Uterus (tissue), 4 donors: ENCODE measurements around the gene PHLDB3. TPM values are rescaled to one million over a fixed set of nuclear protein-coding genes. Genes with fewer than 3 reads are reported as not detected.
A peak's percentile ranks its signal among the peaks of the same experiment; 100 is the strongest.

Experiments used
- DNase-seq, 2 donors: peaks; one replicate each; pipeline ENCODE4 v3.0.0-alpha.2; 2019 to 2020
- H3K27ac ChIP-seq, 2 donors: fragments of 200-600 bp; sonication (generic); 1 replicate in 1 of 2; 2 replicates in 1 of 2; pipeline ENCODE4 v1.5.1; 2016 to 2018
- H3K27me3 ChIP-seq, 2 donors: fragments of 200-600 bp; sonication (generic); one replicate each; pipeline ENCODE4 v1.5.1; 2018 to 2019; ENCODE audit warnings: control low read depth in 1 of 2
- H3K36me3 ChIP-seq, 2 donors: fragments of 200-600 bp; sonication (generic); one replicate each; pipeline ENCODE4 v1.5.1; 2019; ENCODE audit warnings: control low read depth in 1 of 2
- H3K4me1 ChIP-seq, 2 donors: fragments of 200-600 bp; sonication (generic); one replicate each; pipeline ENCODE4 v1.5.1; 2018 to 2019; ENCODE audit warnings: control low read depth in 1 of 2
- H3K4me3 ChIP-seq, 2 donors: fragments of 200-600 bp; sonication (generic); 1 replicate in 1 of 2; 2 replicates in 1 of 2; pipeline ENCODE4 v1.5.1; 2018 to 2019; ENCODE audit warnings: mild to moderate bottlenecking in 1 of 2
- H3K9me3 ChIP-seq, 2 donors: fragments of 200-600 bp; sonication (generic); one replicate each; pipeline ENCODE4 v1.5.1; 2019; ENCODE audit warnings: control low read depth in 1 of 2
- CTCF ChIP-seq, 4 experiments: fragments of 200-600 bp in 2 of 4; fragments of 450-650 bp in 2 of 4; sonication (generic) in 2 of 4; IDR thresholded peaks; one replicate each; pipeline ENCODE4 v1.5.1; 2016 to 2019; ENCODE audit warnings: antibody characterized with exemption in 4 of 4, mild to moderate bottlenecking in 2 of 4, moderate library complexity in 1 of 4
- POLR2A ChIP-seq, 2 donors: fragments of 450-650 bp; IDR thresholded peaks; one replicate each; pipeline ENCODE4 v1.6.1; 2016; ENCODE audit warnings: antibody characterized with exemption in 2 of 2, mild to moderate bottlenecking in 1 of 2, moderate library complexity in 1 of 2
- intact Hi-C: fragments of 100-400 bp; cut with DNase I; formaldehyde crosslinking; loops from one replicate; pipeline ENCODE4 v1.15.1; 2023; ENCODE audit warnings: low total_unique reads
- total RNA-seq, 4 donors: library from RNA; depleted of rRNA in 3 of 4; stranded (reverse); fragments of >200 nt in 3 of 4; gene quantifications; one replicate each; pipeline versions ENCODE4 v1.1.0 to v1.2.4, GENCODE V29; 2014 to 2023
- donor health status: DM: yes; HTN: yes; CAD: no.

The PHLDB3 gene
- total RNA-seq, 4 donors from 2014 or later, result 0.51 to 27.1 (median 6.1) TPM

GRCh38 chr19:43462785-43463380, 41.7 kb downstream of the PHLDB3 start:
- Histone ChIP-seq H3K27me3 (no peaks in the 10 kb centered on the region), H3K27ac (peak overlapping the region; percentile 30 to 90), H3K4me3 (peak overlapping the region; percentile 62 to 65), H3K36me3 (no peaks in the 10 kb centered on the region), H3K4me1 (peaks cover 0 to 8% of the 10 kb centered on the region in 2 donors), H3K9me3 (no peaks in the 10 kb centered on the region)
- intact Hi-C loops, result loop anchor here (5.0 kb wide), 1 partner anchor 54 kb away; no protein-coding TSS in a partner anchor
- DNase-seq, result no peak
- TF ChIP-seq CTCF (IDR thresholded peaks at IDR 0.05), result peak in 1 of 4 experiments; percentile 2
- TF ChIP-seq POLR2A (IDR thresholded peaks at IDR 0.05), result no peak

- Histone ChIP-seq H3K27me3 (no peaks in the 10 kb centered on the region), H3K27ac (peak overlapping the region in 1 of 2 donors; percentile 90), H3K36me3 (no peaks in the 10 kb centered on the region), H3K4me3 (no peak overlapping the region), H3K4me1 (peaks cover 0 to 8% of the 10 kb centered on the region in 2 donors), H3K9me3 (no peaks in the 10 kb centered on the region)
- intact Hi-C loops, result loop anchor here (5.0 kb wide), 1 partner anchor 55 kb away; no protein-coding TSS in a partner anchor
- TF ChIP-seq CTCF (IDR thresholded peaks at IDR 0.05) (no peak), POLR2A (IDR thresholded peaks at IDR 0.05) (no peak)
- no peak for DNase-seq
Observed at GRCh38 chr19:43462383-43462782, 42.2 kb downstream of the PHLDB3 start.

GRCh38 chr19:43461303-43461702, 43.2 kb downstream of the PHLDB3 start:
- no peaks in the 10 kb centered on the region for H3K27me3 ChIP-seq
- no peak for DNase-seq
- no peak overlapping the region for H3K27ac ChIP-seq
- H3K36me3 ChIP-seq, result no peaks in the 10 kb centered on the region
- H3K4me3 ChIP-seq, result no peak overlapping the region
- H3K4me1 ChIP-seq, result peaks cover 0 to 8% of the 10 kb centered on the region in 2 donors
- H3K9me3 ChIP-seq, result no peaks in the 10 kb centered on the region
- TF ChIP-seq POLR2A (IDR thresholded peaks at IDR 0.05), result no peak
- TF ChIP-seq CTCF (IDR thresholded peaks at IDR 0.05), result no peak
- intact Hi-C loops, result loop anchor here (5.0 kb wide), 1 partner anchor 56 kb away; no protein-coding TSS in a partner anchor

- H3K4me1 ChIP-seq, result peaks cover 0 to 8% of the 10 kb centered on the region in 2 donors
- H3K4me3 ChIP-seq, result no peak overlapping the region
- intact Hi-C loops, result loop anchor here (5.0 kb wide), 1 partner anchor 57 kb away; no protein-coding TSS in a partner anchor
- H3K27ac ChIP-seq, result no peak overlapping the region
- H3K9me3 ChIP-seq, result no peaks in the 10 kb centered on the region
- H3K27me3 ChIP-seq, result no peaks in the 10 kb centered on the region
- no peaks in the 10 kb centered on the region for H3K36me3 ChIP-seq
- no peak for DNase-seq
- TF ChIP-seq CTCF (IDR thresholded peaks at IDR 0.05) (no peak), POLR2A (IDR thresholded peaks at IDR 0.05) (no peak)
Observed at GRCh38 chr19:43460362-43461016, 44.1 kb downstream of the PHLDB3 start.

- H3K4me3 ChIP-seq, result no peak overlapping the region
- H3K9me3 ChIP-seq, result no peaks in the 10 kb centered on the region
- no peak for TF ChIP-seq CTCF (IDR thresholded peaks at IDR 0.05)
- TF ChIP-seq POLR2A (IDR thresholded peaks at IDR 0.05), result no peak
- no peaks in the 10 kb centered on the region for H3K36me3 ChIP-seq
- H3K27me3 ChIP-seq, result no peaks in the 10 kb centered on the region
- DNase-seq, result no peak
- intact Hi-C loops, result no loop called here
- no peaks in the 10 kb centered on the region for H3K4me1 ChIP-seq
- no peak overlapping the region for H3K27ac ChIP-seq
Observed at GRCh38 chr19:43457809-43458208, 46.7 kb downstream of the PHLDB3 start.
